Loucy (cell line): ENCODE measurements around the gene PARD3B.

Experiments
- H2AFZ ChIP-seq: fragments of 200-600 bp; sonication (generic); 2 replicates; pipeline ENCODE4 v1.6.0; 2016; ENCODE audit warnings: antibody characterized with exemption, mild to moderate bottlenecking, low read length, moderate library complexity
- H3F3A ChIP-seq: fragments of 200-600 bp; 2 replicates; pipeline ENCODE4 v1.6.0; 2016; ENCODE audit warnings: antibody characterized with exemption, low read depth, mild to moderate bottlenecking
- H3K27me3 ChIP-seq: fragments of 200-600 bp; sonication (generic); 2 replicates; pipeline ENCODE4 v1.6.1; 2014; ENCODE audit warnings: low read length, mild to moderate bottlenecking; ENCODE audit not compliant: insufficient read depth, poor library complexity, severe bottlenecking
- H3K36me3 ChIP-seq: fragments of 200-600 bp; sonication (generic); 2 replicates; pipeline ENCODE4 v1.6.1; 2016; ENCODE audit warnings: low read length; ENCODE audit not compliant: insufficient read depth
- H3K4me1 ChIP-seq: fragments of 200-600 bp; sonication (generic); 2 replicates; pipeline ENCODE4 v1.5.1; 2014; ENCODE audit warnings: low read length, mild to moderate bottlenecking; ENCODE audit not compliant: insufficient read depth, poor library complexity, severe bottlenecking
- H3K4me2 ChIP-seq: fragments of 200-600 bp; sonication (generic); 2 replicates; pipeline ENCODE4 v1.6.0; 2014; ENCODE audit warnings: antibody characterized with exemption, low read length, low read depth, mild to moderate bottlenecking; ENCODE audit not compliant: poor library complexity, severe bottlenecking
- H3K4me3 ChIP-seq: fragments of 200-600 bp; sonication (generic); 2 replicates; pipeline ENCODE4 v1.5.1; 2014; ENCODE audit warnings: low read length, mild to moderate bottlenecking, mixed read lengths; ENCODE audit not compliant: poor library complexity, severe bottlenecking
- H3K79me2 ChIP-seq: fragments of 200-600 bp; sonication (generic); 2 replicates; pipeline ENCODE4 v1.6.1; 2014; ENCODE audit warnings: low read length; ENCODE audit not compliant: insufficient read depth
- H3K9ac ChIP-seq: fragments of 200-600 bp; sonication (generic); 2 replicates; pipeline ENCODE4 v1.6.0; 2014; ENCODE audit warnings: mild to moderate bottlenecking, low read depth, low read length, moderate library complexity; ENCODE audit not compliant: poor library complexity, severe bottlenecking
- H3K9me2 ChIP-seq: fragments of 200-600 bp; sonication (generic); replicated peaks from 2 replicates; pipeline ENCODE4 v1.6.1; 2016; ENCODE audit warnings: low read depth, low read length, mixed read lengths
- H3K9me3 ChIP-seq: fragments of 200-600 bp; sonication (generic); 2 replicates; pipeline ENCODE4 v1.6.1; 2014; ENCODE audit warnings: mild to moderate bottlenecking, antibody characterized with exemption, low read length, low read depth; ENCODE audit not compliant: insufficient read depth
- H4K20me1 ChIP-seq: fragments of 200-600 bp; sonication (generic); 2 replicates; pipeline ENCODE4 v1.6.0; 2014; ENCODE audit warnings: antibody characterized with exemption, low read length, mild to moderate bottlenecking; ENCODE audit not compliant: insufficient read depth, poor library complexity, severe bottlenecking
- CTCF ChIP-seq: fragments of 200-600 bp; sonication (generic); conservative IDR thresholded peaks from 2 replicates; pipeline ENCODE4 v1.5.1; 2014; ENCODE audit warnings: mild to moderate bottlenecking, antibody characterized with exemption, low read length
- EZH2phosphoT487 ChIP-seq: fragments of 200-600 bp; IDR thresholded peaks from 2 replicates; pipeline ENCODE4 v1.6.1; 2018; ENCODE audit warnings: antibody characterized with exemption, mild to moderate bottlenecking, moderate library complexity, borderline replicate concordance

The PARD3B gene

GRCh38 chr2:205401511-205401910 lies 856.2 kb downstream of the PARD3B start:
- H3K4me1 ChIP-seq = no peaks in the 10 kb centered on the region
- no peaks in the 10 kb centered on the region for H3F3A ChIP-seq
- H3K9ac ChIP-seq = no peak overlapping the region
- H3K9me2 ChIP-seq = no peaks in the 10 kb centered on the region
- H3K4me2 ChIP-seq = no peak overlapping the region
- H3K9me3 ChIP-seq = no peaks in the 10 kb centered on the region
- H4K20me1 ChIP-seq = no peaks in the 10 kb centered on the region
- H3K4me3 ChIP-seq = no peak overlapping the region
- H3K27me3 ChIP-seq = no peaks in the 10 kb centered on the region
- TF ChIP-seq CTCF (no peak), EZH2phosphoT487 (no peak)
- no peaks in the 10 kb centered on the region for H3K36me3 ChIP-seq
- H3K79me2 ChIP-seq = no peaks in the 10 kb centered on the region
- H2AFZ ChIP-seq = no peak overlapping the region

- Histone ChIP-seq H3K9ac (no peak overlapping the region), H3K4me1 (no peaks in the 10 kb centered on the region), H4K20me1 (no peaks in the 10 kb centered on the region), H3K9me3 (no peaks in the 10 kb centered on the region), H3K4me2 (no peak overlapping the region), H3K36me3 (no peaks in the 10 kb centered on the region), H3K9me2 (no peaks in the 10 kb centered on the region), H2AFZ (no peak overlapping the region), H3K27me3 (no peaks in the 10 kb centered on the region), H3K4me3 (no peak overlapping the region), H3K79me2 (no peaks in the 10 kb centered on the region), H3F3A (no peaks in the 10 kb centered on the region)
- TF ChIP-seq EZH2phosphoT487 (no peak), CTCF (no peak)
Observed at GRCh38 chr2:205402011-205402410, 856.7 kb downstream of the PARD3B start.

- Histone ChIP-seq H3K9me3 (no peaks in the 10 kb centered on the region), H2AFZ (no peak overlapping the region), H3K4me1 (no peaks in the 10 kb centered on the region), H3F3A (no peaks in the 10 kb centered on the region), H3K79me2 (no peaks in the 10 kb centered on the region), H3K4me3 (no peak overlapping the region), H3K27me3 (no peaks in the 10 kb centered on the region), H3K36me3 (no peaks in the 10 kb centered on the region), H3K4me2 (no peak overlapping the region), H3K9me2 (no peaks in the 10 kb centered on the region), H3K9ac (no peak overlapping the region), H4K20me1 (no peaks in the 10 kb centered on the region)
- TF ChIP-seq EZH2phosphoT487 (no peak), CTCF (no peak)
Observed at GRCh38 chr2:205403244-205403825, 858.1 kb downstream of the PARD3B start.
